Osteocyte (in vitro differentiated cells): ENCODE results near the gene KLHL10. TPM values are rescaled to one million over a fixed set of nuclear protein-coding genes. Genes with fewer than 3 reads are reported as not detected.

ENCODE experiments used
- DNase-seq: peaks from one replicate; pipeline ENCODE4 v3.0.0; 2021; ENCODE audit warnings: mixed read lengths; ENCODE audit not compliant: unreplicated experiment; ENCODE audit errors: extremely low spot score
- H3K27ac Mint-ChIP-seq: one replicate; pipeline ENCODE4 v1.8.0; 2021; ENCODE audit warnings: mild to moderate bottlenecking, mixed read lengths; ENCODE audit not compliant: unreplicated experiment
- H3K27me3 Mint-ChIP-seq: one replicate; pipeline ENCODE4 v1.8.0; 2021; ENCODE audit warnings: mixed read lengths; ENCODE audit not compliant: unreplicated experiment
- H3K36me3 Mint-ChIP-seq: one replicate; pipeline ENCODE4 v1.8.0; 2021; ENCODE audit warnings: mixed read lengths; ENCODE audit not compliant: unreplicated experiment
- H3K4me1 Mint-ChIP-seq: one replicate; pipeline ENCODE4 v1.8.0; 2021; ENCODE audit warnings: mixed read lengths; ENCODE audit not compliant: unreplicated experiment
- H3K4me3 Mint-ChIP-seq: one replicate; pipeline ENCODE4 v1.8.0; 2021; ENCODE audit warnings: mild to moderate bottlenecking, moderate library complexity, mixed read lengths; ENCODE audit not compliant: unreplicated experiment
- H3K9me3 Mint-ChIP-seq: one replicate; pipeline ENCODE4 v1.8.0; 2021; ENCODE audit warnings: mixed read lengths; ENCODE audit not compliant: unreplicated experiment
- CTCF ChIP-seq: fragments of 200-600 bp; sonication (generic); IDR thresholded peaks from 2 replicates; pipeline ENCODE4 v1.5.0; 2021; ENCODE audit warnings: antibody characterized with exemption, mild to moderate bottlenecking, moderate library complexity
- long read RNA-seq: library from polyadenylated mRNA; unstranded; transcript quantifications from one replicate; pipeline ENCODE4 v2.0.0, GENCODE V29; 2021
- total RNA-seq: library from RNA; stranded (reverse); gene quantifications from 2 replicates; pipeline ENCODE4 v1.2.1, GENCODE V29; 2021

The KLHL10 gene
- total RNA-seq = not detected in 2 replicates
- long read RNA-seq, partial matches to known transcripts = 0 of 2 reads
- long read RNA-seq, other reads (novel, unspliced or antisense) = 2 of 2 reads

GRCh38 chr17:41837761-41838538, at the start of gene KLHL10:
TSS of gene KLHL10 (plus strand) at chr17:41837825. CDS start at chr17:41837933, 108 bp downstream.
- H3K4me3 Mint-ChIP-seq = peak within 1 kb of the TSS; percentile 78
- no peak for DNase-seq
- H3K4me1 Mint-ChIP-seq = peaks cover 15% of the 10 kb centered on the region
- no peak for TF ChIP-seq CTCF
- peaks cover 3% of the 10 kb centered on the region for H3K36me3 Mint-ChIP-seq
- H3K27ac Mint-ChIP-seq = peak within 1 kb of the TSS; percentile 50
- no peaks in the 10 kb centered on the region for H3K9me3 Mint-ChIP-seq
- H3K27me3 Mint-ChIP-seq = no peaks in the 10 kb centered on the region

- H3K27me3 Mint-ChIP-seq = peaks cover 4% of the 10 kb centered on the region
- H3K27ac Mint-ChIP-seq = peak overlapping the region; percentile 21
Observed at GRCh38 chr17:41792845-41793783, 44.5 kb upstream of the KLHL10 start.

GRCh38 chr17:41793784-41794539, 43.7 kb upstream of the KLHL10 start:
- no peaks in the 10 kb centered on the region for H3K36me3 Mint-ChIP-seq
- peaks cover 24% of the 10 kb centered on the region for H3K4me1 Mint-ChIP-seq
- H3K27ac Mint-ChIP-seq = no peak overlapping the region
- H3K4me3 Mint-ChIP-seq = no peak overlapping the region
- no peaks in the 10 kb centered on the region for H3K27me3 Mint-ChIP-seq
- no peaks in the 10 kb centered on the region for H3K9me3 Mint-ChIP-seq
- no peak for TF ChIP-seq CTCF
- DNase-seq = no peak

More at GRCh38 chr17:41792845-41793783, 44.5 kb upstream of the KLHL10 start:
- H3K36me3 Mint-ChIP-seq = no peaks in the 10 kb centered on the region
- no peaks in the 10 kb centered on the region for H3K9me3 Mint-ChIP-seq
- H3K4me1 Mint-ChIP-seq = peaks cover 24% of the 10 kb centered on the region
- TF ChIP-seq CTCF = no peak
- DNase-seq = no peak
- H3K4me3 Mint-ChIP-seq = no peak overlapping the region

- Mint-ChIP-seq H3K27me3 (no peaks in the 10 kb centered on the region), H3K9me3 (no peaks in the 10 kb centered on the region), H3K27ac (no peak overlapping the region), H3K36me3 (no peaks in the 10 kb centered on the region), H3K4me1 (peaks cover 24% of the 10 kb centered on the region), H3K4me3 (no peak overlapping the region)
- no peak for TF ChIP-seq CTCF
- no peak for DNase-seq
Observed at GRCh38 chr17:41794540-41794975, 43.1 kb upstream of the KLHL10 start.
